GM12892 (cell line): ENCODE results near the gene CD40.
A peak's percentile ranks its signal among the peaks of the same experiment; 100 is the strongest.

Experiments used
- POLR2A ChIP-seq: IDR thresholded peaks from 2 replicates; pipeline ENCODE4 v1.6.1; 2011; ENCODE audit warnings: low read depth, low read length, control low read depth
- POLR2AphosphoS5 ChIP-seq: IDR thresholded peaks from 2 replicates; pipeline ENCODE4 v1.6.1; 2011; ENCODE audit warnings: low read depth, low read length, control low read depth
- TAF1 ChIP-seq: IDR thresholded peaks from 2 replicates; pipeline ENCODE4 v1.6.1; 2011; ENCODE audit warnings: low read depth, mild to moderate bottlenecking, control low read depth, low read length, borderline replicate concordance

- no peak for TF ChIP-seq TAF1
- 0 out of 2 replicates have a peak, but pooled peaks have one; percentile 17 for TF ChIP-seq POLR2A
- TF ChIP-seq POLR2AphosphoS5, result no peak
Measured at GRCh38 chr20:46133886-46134654, 16.0 kb downstream of the CD40 start.
